T47D (cell line): ENCODE data around the gene MEGF6.

Source experiments
- DNase-seq, 2 experiments: peaks; one replicate each; pipeline versions ENCODE4 v3.0.0 to v3.0.0-alpha.2; 2011 to 2012; ENCODE audit warnings: low read depth in 1 of 2, low spot score in 1 of 2
- JUND ChIP-seq: IDR thresholded peaks from 2 replicates; pipeline ENCODE4 v1.6.1; 2012; ENCODE audit warnings: low read depth
- in situ Hi-C: cut with HindIII; loops from 2 replicates; pipeline ENCODE4 v1.10.0; 2016; ENCODE audit warnings: low sequenced_read_pairs, low pct_unique_long_range_greater_than_20kb

The MEGF6 gene

DNA sequence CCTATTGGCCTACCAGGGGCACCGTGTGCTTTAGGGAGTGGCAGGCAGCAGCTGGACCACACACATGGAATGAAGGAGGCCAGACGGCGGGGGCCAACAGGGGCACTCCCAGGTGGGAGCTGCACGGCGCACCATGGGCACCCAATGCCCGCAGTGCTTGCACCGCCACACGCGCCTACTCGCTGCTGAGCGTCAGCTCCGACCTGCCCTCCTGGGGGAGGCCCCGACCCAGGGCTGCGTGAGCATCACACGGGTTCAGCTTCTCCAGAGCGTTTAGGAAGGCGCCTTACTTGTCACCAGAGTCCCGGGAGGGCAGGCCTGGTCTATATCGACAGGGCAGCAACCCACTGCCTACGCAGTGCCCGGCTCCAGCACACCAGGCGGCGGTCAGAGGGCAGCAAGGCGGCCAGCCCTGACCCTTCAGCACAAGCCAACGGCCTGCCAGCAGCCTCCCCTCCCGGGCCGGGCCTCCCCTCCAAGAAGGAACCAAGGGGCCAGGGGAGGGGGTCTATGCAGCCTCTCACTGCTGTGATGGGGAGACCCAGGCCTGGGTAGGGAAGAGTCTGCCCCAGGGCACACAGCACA is 91.9 kb downstream of the MEGF6 start:
- no peak for TF ChIP-seq JUND
- in situ Hi-C loops, result no loop called here
- no peak for DNase-seq

DNA sequence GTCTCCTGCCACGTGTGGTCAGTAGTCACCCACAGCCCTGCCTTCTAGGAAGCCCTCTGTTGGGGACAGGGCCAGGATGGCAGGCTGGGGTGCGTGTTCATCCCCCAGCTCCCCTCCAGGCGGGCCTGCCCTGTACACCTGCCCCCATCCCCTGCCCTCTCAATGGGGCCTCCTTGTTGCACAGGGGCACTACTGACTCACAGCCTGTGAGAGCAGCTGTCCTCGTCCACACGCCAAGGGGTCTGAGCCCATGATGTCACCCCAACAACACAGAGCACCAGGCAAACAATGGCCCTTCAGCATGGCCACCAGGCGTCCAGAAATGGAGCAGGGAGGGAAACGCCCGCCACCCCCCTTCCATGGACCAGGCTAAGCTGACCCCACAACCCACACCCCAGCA is 92.6 kb downstream of the MEGF6 start:
- DNase-seq, result no peak
- TF ChIP-seq JUND, result no peak
- in situ Hi-C loops, result no loop called here

DNA sequence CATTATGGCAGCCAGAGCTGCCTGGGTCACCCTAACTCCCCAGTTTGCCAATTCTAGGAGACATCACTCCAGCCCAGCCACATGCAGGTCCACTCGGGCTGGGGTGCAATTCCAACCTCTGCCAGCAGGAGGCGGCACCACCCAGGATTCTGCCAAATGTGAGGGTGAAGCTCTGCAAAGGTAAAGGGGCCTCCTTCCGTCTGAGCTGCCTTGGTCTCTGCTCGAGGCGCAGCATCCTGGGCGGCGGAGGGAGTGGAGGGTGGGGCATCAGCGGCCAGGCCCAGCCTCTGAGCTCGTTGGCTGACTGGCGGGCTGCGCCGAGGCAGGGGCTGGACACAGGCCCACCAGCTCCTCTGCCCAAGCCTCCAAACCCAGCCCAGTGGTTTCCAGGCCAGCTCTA is 93.1 kb downstream of the MEGF6 start:
- no peak for DNase-seq

DNA sequence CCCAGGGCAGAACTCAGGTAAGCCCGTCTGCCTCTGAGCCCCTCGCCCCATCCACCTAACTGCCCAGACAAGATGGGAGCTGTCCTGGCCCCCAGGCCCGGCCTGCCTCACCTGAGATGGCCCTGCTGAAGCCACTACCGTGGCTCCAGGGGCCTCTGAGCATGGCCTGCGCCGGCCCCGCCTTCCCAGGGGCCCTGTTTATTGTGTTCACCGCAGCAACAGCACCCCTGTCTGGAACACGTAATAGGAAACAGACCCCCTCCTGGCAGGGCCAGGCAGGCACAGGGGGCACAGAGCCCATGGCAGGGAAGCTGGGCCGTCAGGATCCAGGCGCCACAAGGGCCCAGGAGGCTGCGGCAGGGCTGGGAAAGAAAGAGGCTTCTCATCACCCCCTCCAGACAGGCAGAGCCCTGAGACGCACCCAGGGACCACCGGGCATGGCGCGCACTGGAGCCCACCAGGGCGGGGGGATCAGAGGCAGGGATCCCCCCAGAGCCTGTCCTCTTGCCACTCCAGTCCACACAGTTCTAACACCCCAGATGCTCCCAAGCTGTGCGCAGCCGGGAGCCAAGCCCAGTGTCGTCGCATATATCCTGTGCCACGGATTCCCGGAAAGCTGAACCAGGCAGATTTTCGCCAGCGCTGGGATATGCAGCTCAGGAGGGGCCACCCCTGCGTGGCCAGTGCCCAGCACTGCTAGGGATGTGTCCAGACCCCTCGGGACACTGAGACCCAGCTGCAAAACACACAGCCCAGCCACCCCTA is 94.2 kb downstream of the MEGF6 start:
- in situ Hi-C loops, result no loop called here

More for the DNA sequence above, 93.1 kb downstream of the MEGF6 start:
- in situ Hi-C loops, result no loop called here
- no peak for TF ChIP-seq JUND

DNA sequence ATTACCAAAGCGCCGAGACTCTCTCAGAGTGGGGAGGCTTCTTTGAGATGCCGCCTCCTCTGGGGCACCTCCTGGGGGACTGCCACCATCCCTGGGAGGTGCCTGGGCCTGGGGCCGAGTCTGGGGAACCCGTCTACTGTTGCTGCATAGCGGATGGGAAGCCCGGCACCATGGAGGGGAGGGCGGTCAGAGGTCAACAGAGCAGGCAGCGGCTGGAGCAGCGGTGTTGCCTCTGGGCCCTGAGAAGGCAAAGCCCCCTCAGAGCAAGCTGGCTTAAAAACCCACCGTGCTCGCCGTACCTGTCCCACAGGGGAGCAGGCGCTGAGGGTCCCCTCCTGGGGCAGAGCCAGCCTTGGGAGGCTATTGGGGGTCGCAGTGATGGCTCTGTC is 94.8 kb downstream of the MEGF6 start:
- no peak for TF ChIP-seq JUND
- no peak for DNase-seq
- in situ Hi-C loops, result no loop called here

More for the DNA sequence above, 94.2 kb downstream of the MEGF6 start:
- DNase-seq, result no peak
- no peak for TF ChIP-seq JUND

DNA sequence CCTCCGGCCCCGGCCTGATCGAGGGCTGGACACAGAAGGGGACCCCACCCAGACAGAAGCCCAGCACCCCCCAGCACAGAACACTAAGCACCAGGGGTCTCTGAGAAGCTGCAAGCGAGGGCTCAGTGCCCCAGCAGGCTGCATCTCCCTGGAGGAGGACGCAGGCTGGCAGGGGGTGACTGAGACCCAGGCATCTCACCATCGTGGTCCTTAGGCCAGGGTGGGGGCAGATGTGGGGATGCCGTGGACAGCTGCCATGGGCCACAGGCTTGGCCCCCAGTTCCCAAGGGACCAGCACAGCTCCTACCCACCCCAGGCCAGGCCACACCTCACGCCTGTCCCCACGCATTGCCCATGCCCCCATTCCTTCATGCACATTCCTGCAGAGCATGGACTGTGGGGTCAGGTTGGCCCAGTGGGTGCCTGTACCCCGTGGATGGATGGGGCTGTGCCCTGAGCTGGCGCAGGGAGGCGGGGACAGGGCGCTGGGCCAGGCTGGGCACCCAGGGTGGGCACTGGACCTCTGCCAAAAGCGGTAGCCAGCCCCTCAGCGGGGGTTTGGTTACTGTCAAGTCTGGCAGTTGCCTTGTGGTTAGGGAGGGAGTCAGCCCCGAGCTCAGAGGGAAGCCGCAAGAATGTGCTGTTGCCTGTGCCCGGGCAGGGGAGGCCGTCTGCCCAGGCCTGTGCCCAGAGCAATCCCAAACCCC is 95.4 kb downstream of the MEGF6 start:
- TF ChIP-seq JUND, result no peak
- in situ Hi-C loops, result no loop called here
- DNase-seq, result no peak

DNA sequence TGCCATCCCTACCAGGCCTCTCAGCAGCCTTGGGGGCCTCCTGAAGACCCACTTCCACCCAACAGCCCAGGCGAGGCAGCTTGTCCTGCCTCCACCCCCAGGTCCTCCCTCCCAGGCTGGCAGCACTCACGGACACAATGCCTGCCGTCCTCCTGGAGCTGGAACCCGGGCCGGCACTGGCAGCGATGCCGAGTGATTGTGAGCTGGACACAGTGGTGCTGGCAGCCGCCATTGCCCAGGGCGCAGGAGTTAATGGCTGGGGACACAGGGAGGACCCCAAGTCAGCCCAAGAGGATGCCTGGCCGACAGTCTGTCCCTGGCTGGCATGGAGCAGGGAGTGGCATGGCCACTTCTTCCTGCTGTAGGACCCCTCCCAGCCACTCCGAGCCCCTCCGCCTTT is 96.0 kb downstream of the MEGF6 start:
- TF ChIP-seq JUND, result no peak
- in situ Hi-C loops, result no loop called here
- DNase-seq, result no peak

DNA sequence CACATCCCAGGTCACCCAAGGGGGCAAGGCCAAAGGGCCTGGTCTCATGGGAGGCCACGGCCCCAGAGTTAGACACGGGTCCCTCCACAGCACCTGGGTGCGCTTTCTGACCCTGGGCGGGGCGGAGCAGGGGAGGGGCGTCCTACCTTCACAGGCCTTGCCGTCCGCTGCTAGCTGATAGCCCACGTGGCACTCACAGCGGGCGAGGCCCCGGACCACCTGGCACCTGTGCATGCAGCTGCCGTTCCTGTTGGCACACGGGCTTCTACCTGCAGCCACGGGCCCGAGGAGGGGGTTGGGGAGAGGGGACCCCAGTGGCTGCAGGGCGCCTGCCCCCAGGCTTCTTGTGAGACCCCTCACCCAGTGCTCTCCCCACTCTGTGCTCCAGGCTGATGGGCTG is 96.9 kb downstream of the MEGF6 start:
- TF ChIP-seq JUND, result no peak
- no peak for DNase-seq
- in situ Hi-C loops, result no loop called here

DNA sequence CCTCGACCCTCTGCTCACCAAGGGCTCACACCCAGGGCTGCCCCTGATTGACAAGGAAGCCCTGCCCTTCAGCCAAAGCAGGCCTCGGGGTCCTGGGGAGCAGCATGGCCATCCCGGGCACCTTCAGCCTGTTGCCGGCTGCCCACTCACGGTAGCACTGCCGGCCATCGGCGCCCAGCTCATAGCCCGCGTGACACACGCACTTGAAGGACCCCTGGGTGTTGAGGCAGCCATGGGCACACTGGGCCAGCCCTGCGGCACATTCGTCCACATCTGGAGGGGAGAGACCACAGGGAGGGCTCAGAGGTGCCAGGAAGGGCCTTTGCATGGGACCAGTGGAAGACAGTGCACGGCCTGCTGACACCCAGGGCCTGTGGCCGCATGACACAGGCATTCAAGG is 99.5 kb downstream of the MEGF6 start:
- DNase-seq, result no peak
- in situ Hi-C loops, result no loop called here
- no peak for TF ChIP-seq JUND

DNA sequence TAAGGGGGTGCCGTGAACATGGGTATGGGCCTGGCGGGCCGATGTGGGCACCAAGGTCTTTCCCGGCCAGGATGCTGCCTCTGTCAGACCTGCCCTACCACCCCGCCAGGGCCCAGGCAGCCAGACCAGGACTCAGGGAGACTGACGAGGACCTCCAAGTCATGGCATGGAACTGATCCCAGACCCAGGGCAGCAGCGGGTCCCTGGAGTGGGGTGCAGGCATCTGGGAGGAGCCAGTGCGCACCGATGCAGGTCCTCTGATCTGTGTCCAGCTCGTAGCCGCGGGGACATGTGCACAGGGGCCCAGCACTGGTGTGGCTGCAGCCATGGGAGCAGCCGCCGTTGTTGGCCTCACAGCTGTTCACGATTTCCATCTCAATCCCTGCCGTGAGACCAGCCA is 100.0 kb downstream of the MEGF6 start:
- TF ChIP-seq JUND, result no peak
- no peak for DNase-seq
- in situ Hi-C loops, result no loop called here

DNA sequence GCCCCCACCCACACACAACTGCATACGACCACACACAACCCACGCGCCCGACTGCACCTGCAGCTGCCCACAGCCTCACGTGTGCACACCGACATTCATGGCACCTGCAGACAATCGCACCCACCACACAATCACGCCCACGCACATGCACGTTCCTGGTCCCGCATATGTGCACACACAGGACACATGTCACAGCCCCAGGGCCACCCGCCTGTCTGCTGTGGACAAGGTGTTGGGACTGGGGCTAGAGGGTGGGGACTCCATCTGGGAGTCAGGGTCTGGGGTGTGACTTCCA is 100.4 kb downstream of the MEGF6 start:
- in situ Hi-C loops, result no loop called here
- TF ChIP-seq JUND, result no peak
- no peak for DNase-seq

DNA sequence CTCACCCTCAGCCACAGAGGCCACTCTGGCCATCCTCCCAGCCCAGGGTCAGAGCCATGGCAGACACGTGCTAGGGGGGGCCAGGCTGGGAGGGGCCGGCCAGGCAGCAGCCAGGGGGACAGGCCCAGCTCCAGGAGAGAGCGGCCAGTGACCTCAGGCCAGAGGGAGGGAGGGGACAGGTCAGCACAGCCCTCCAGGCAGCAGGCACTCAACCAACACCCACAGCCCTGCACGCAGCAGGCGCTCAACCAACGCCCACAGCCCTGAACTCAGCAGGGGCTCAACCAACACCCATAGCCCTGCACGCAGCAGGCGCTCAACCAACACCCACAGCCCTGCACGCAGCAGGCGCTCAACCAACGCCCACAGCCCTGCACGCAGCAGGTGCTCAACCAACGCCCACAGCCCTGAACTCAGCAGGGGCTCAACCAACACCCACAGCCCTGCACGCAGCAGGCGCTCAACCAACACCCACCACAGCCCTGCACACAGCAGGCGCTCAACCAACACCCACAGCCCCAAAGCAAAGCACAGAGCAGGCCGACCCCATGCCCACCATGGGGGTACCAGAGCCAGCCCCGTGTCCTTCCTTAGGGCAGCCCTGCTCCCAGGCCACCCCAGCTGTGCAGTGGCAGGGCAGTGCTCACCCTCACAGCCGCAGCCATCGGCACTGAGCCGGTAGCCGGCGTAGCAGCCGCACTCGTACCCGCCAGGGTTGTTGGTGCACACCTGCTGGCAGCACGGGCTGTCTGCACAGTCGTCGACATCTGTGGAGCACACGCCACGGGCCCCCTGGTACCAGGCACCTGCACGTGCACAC is 101.0 kb downstream of the MEGF6 start:
- in situ Hi-C loops, result no loop called here
- no peak for DNase-seq
- TF ChIP-seq JUND, result no peak

DNA sequence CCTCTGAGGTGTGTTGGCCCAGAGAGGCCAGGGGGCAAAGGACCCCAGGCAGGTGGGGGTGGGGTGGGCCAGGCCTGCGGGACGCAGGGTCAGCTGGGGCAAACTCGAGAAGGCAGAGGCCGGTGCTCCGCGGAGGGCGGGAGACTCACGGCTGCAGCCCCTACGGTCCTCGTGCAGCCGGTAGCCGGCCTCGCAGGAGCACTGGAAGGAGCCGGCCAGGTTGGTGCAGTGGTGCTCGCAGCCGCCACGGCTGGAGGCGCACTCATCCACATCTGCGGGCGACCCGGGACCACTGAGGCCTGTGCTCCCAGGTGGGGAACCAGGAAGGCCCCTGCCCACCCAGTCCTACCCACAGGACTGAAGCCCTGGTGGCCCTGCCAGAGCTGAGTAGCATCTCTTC is 101.6 kb downstream of the MEGF6 start:
- no peak for DNase-seq
- in situ Hi-C loops, result no loop called here
- TF ChIP-seq JUND, result no peak
